ENCODE measurements around the gene SRGAP2C.
"Not testable (repeated sequence)": the region's sequence is repeated elsewhere in the genome, so short reads cannot be mapped to it uniquely, and the experiment has no call there.

DNA sequence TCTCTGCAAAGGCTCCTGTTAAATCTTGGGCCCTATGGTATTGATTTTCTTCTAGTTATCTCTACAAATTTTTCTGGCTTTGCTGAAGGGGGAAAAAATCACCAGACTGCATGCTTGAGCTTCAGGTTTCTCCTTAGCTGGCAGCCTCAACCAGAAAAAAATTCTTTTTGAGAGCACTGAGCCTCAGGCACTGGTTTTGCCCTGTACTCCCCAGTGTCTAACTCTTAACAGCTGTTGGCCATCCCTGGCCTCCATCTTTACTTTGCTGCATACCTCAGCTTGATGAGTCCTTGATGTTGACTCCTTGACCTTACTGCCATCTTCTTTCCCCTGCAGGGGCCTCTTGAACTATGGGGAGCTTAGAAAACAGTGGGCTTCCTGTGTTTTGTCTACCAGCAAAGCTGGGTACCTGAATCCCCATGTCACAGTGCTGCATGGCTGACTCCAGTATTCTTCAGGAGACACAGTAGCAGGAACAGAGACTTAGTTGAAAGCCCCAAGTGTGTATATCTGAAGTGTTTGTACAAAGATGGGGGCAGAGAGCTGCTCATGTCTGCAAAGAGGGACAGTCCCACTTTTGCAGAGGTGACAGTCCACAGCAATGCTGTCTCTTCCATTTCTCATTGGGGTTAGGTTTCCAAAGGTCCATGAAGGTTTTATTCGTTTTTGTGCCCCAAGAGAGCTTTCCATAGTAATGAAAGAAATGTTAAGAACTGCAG lies 31.1 kb downstream of the SRGAP2C start:
- TF ChIP-seq, protein P1, sequence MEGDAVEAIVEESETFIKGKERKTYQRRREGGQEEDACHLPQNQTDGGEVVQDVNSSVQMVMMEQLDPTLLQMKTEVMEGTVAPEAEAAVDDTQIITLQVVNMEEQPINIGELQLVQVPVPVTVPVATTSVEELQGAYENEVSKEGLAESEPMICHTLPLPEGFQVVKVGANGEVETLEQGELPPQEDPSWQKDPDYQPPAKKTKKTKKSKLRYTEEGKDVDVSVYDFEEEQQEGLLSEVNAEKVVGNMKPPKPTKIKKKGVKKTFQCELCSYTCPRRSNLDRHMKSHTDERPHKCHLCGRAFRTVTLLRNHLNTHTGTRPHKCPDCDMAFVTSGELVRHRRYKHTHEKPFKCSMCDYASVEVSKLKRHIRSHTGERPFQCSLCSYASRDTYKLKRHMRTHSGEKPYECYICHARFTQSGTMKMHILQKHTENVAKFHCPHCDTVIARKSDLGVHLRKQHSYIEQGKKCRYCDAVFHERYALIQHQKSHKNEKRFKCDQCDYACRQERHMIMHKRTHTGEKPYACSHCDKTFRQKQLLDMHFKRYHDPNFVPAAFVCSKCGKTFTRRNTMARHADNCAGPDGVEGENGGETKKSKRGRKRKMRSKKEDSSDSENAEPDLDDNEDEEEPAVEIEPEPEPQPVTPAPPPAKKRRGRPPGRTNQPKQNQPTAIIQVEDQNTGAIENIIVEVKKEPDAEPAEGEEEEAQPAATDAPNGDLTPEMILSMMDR (IDR thresholded peaks at IDR 0.05; ENCODE audit: insufficient read depth, low read depth, low read length) = not testable (repeated sequence)
- TF ChIP-seq EZH2 (IDR thresholded peaks at IDR 0.05; ENCODE audit: insufficient read depth, low read length) = not testable (repeated sequence)
